Motor neuron (in vitro differentiated cells): ENCODE results near the gene FFAR1. TPM values are rescaled to one million over a fixed set of nuclear protein-coding genes. Genes with fewer than 3 reads are reported as not detected.

Experiments
- ATAC-seq, 8 experiments: fragments of 200-7000 bp; cut with Tn5 transposase; replicated peaks in 6 of 8; 2 replicates each; pipeline ENCODE4 v1.8.0; 2021; ENCODE audit warnings: mild to moderate bottlenecking in 8 of 8, moderate library complexity in 8 of 8
- H3K27ac ChIP-seq, 2 donors: fragments of 250-450 bp; sonication (Bioruptor Pico); 2 replicates each; pipeline ENCODE4 v1.9.0; 2021; ENCODE audit warnings: antibody characterized with exemption in 2 of 2, mild to moderate bottlenecking in 2 of 2, moderate library complexity in 1 of 2
- H3K4me1 ChIP-seq, 2 donors: fragments of 250-450 bp; sonication (Bioruptor Pico); replicated peaks in 1 of 2; 2 replicates each; pipeline ENCODE4 v1.6.1; 2021; ENCODE audit warnings: antibody characterized with exemption in 2 of 2, mild to moderate bottlenecking in 2 of 2, moderate library complexity in 1 of 2
- H3K4me3 ChIP-seq, 5 donors: fragments of 250-450 bp; sonication (Bioruptor Pico); 2 replicates each; pipeline ENCODE4 v1.9.0; 2021; ENCODE audit warnings: antibody characterized with exemption in 5 of 5, mild to moderate bottlenecking in 5 of 5, moderate library complexity in 4 of 5
- WGBS, 10 experiments: fragments of 450-650 bp; shearing (Covaris generic); methylation state at CpG; one replicate each; pipeline ENCODE4 v1.0.0; 2022; 5-methylcytosine and 5-hydroxymethylcytosine counted together
- in situ Hi-C, 9 experiments: fragments of 400-800 bp; cut with MboI; loops; one replicate each; pipeline ENCODE4 v1.15.0; 2021; ENCODE audit warnings: low sequenced_read_pairs in 9 of 9, low pct_unique_long_range_greater_than_20kb in 2 of 9; ENCODE audit not compliant: unreplicated experiment in 9 of 9
- total RNA-seq, 8 experiments: library from RNA; unstranded; fragments of 300-600 nt; gene quantifications; 2 replicates each; pipeline versions ENCODE4 v1.2.3 to v1.2.4, GENCODE V29; 2022

FFAR1 gene
- total RNA-seq, 8 experiments from 2014 or later: 0.08 to 0.43 (median 0.10) TPM; not detected in 4

DNA sequence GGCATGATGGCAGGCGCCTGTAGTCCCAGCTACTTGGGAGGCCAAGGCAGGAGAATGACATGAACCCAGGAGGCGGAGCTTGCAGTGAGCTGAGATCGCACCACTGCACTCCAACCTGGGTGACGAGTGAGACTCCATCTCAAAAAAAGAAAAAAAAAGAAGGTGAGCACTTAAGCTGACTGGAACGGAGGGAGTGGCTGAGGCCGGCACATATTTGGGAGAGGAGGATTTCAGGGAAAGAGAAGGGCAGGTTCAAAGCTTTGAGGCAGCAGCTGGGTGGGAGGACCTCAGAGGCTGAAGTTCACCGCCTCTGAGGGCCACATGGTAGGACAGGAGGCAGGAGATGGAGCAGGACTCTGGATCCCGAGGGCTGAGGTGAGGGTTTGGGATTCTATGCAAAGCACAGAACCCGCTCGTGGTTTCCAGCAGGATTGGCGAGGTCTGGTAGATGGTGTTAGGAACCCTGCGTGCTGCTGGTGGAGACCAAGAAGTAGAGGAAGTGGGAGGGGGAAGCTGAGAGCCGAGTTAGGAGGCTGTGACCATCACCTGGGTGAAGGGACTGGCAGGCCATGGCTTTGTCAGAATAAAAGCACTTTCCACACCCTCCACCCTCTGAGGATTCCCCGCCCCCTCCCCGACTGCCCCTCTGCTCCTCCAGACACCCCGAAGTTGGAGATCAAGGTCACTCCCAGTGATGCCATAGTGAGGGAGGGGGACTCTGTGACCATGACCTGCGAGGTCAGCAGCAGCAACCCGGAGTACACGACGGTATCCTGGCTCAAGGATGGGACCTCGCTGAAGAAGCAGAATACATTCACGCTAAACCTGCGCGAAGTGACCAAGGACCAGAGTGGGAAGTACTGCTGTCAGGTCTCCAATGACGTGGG, 10.4 kb upstream of the FFAR1 start:
- Histone ChIP-seq H3K4me1 (no peaks in the 10 kb centered on the region), H3K27ac (no peak overlapping the region), H3K4me3 (no peak overlapping the region)
- in situ Hi-C loops: no loop called here
- 48 to 93% (median 88%) methylated on average over 3 to 9 of the region's 25 CpGs; no CpG with 5 or more reads in 2 of the 10 experiments for WGBS, 10 experiments
- ATAC-seq: no peak

DNA sequence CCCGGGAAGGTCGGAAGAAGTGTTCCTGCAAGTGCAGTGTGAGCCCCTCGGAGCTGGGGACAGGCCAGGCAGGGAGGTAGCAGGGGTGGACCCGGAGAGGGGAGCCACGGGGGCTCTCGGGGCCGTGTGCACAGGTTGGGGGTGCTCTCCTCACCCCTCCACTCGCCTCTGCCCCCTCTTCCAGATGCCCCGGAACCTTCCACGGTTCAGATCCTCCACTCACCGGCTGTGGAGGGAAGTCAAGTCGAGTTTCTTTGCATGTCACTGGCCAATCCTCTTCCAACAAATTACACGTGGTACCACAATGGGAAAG, 9.8 kb upstream of the FFAR1 start:
- H3K27ac ChIP-seq: no peak overlapping the region
- ATAC-seq: no peak
- WGBS, 10 experiments: 0 to 100% (median 50%) methylated on average over 1 to 6 of the region's 13 CpGs; no CpG with 5 or more reads in 5 of the 10 experiments
- in situ Hi-C loops: no loop called here
- no peak overlapping the region for H3K4me3 ChIP-seq
- no peaks in the 10 kb centered on the region for H3K4me1 ChIP-seq

DNA sequence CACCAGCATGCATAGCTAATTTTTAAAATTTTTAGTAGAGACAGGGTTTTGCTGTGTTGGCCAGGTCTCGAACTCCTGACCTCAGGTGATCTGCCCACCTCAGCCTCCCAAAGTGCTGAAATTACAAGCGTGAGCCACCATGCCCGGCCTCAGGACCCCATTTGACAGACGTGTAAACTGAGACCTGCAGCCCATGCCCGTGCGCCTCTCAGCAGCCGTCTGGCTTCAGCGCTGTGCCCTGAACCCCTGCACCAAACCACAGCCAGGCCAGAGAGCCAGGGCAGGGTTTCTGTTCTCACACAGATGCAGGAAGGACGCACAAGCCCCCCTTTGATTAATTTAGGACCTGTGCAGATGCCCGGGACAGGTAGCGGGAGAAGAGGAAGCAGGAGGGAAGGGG, 7.3 kb upstream of the FFAR1 start:
- Histone ChIP-seq H3K27ac (no peak overlapping the region), H3K4me1 (no peaks in the 10 kb centered on the region), H3K4me3 (no peak overlapping the region)
- 50 to 80% (median 80%) methylated on average over 1 of the region's 11 CpGs; no CpG with 5 or more reads in 7 of the 10 experiments for WGBS, 10 experiments
- no peak for ATAC-seq
- in situ Hi-C loops: loop anchor here in 1 of 9 experiments (10.0 kb wide), 1 partner anchor 154 kb away; the partner anchor contains the start of gene KRTDAP

GRCh38 chr19:35341006-35341405, 6.7 kb upstream of the FFAR1 start:
- in situ Hi-C loops: loop anchor here in 1 of 9 experiments (10.0 kb wide), 1 partner anchor 154 kb away; the partner anchor contains the start of gene KRTDAP

GRCh38 chr19:35341565-35342225, 6.0 kb upstream of the FFAR1 start:
- no peak for ATAC-seq
- no peak overlapping the region for H3K4me3 ChIP-seq
- H3K27ac ChIP-seq: no peak overlapping the region
- in situ Hi-C loops: loop anchor here in 1 of 9 experiments (10.0 kb wide), 1 partner anchor 153 kb away; the partner anchor contains the start of gene KRTDAP
- H3K4me1 ChIP-seq: no peaks in the 10 kb centered on the region
- 6 to 94% (median 67%) methylated on average over 3 to 5 of the region's 14 CpGs; no CpG with 5 or more reads in 3 of the 10 experiments for WGBS, 10 experiments

More at GRCh38 chr19:35341006-35341405, 6.7 kb upstream of the FFAR1 start:
- H3K27ac ChIP-seq: no peak overlapping the region
- 47 to 100% (median 86%) methylated on average over 1 to 5 of the region's 16 CpGs; no CpG with 5 or more reads in 5 of the 10 experiments for WGBS, 10 experiments
- no peak overlapping the region for H3K4me3 ChIP-seq
- no peak for ATAC-seq
- H3K4me1 ChIP-seq: no peaks in the 10 kb centered on the region

DNA sequence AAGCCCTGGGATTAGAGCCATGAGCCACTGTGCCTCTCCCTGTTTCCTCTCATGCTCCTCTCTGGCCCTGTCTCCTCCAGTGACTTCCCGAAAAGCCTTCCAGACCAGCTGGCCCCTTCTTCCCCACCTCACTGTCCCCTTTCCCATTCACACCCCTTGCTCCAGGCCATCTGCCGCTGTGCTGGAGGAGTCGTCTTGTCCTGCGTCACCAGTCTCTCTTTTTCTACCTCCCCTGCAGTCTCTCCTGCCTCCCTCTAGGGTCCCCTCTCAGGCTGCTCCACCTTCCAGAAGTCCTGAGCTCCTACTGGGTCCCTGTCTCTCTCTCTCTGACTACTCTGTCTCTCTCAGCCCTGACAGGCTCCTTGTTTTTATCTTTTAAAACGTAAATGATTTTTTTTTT, 5.3 kb upstream of the FFAR1 start:
- no peaks in the 10 kb centered on the region for H3K4me1 ChIP-seq
- ATAC-seq: peak in 3 of 8 experiments; percentile 47 to 65 (median 56)
- H3K4me3 ChIP-seq: no peak overlapping the region
- H3K27ac ChIP-seq: no peak overlapping the region
- WGBS, 10 experiments: 0 to 80% (median 44%) methylated on average over 1 to 4 of the region's 5 CpGs; no CpG with 5 or more reads in 4 of the 10 experiments
- in situ Hi-C loops: loop anchor here in 1 of 9 experiments (10.0 kb wide), 1 partner anchor 152 kb away; the partner anchor contains the start of gene KRTDAP

- WGBS, 10 experiments: 38 to 100% (median 81%) methylated on average over 1 to 11 of the region's 17 CpGs; no CpG with 5 or more reads in 2 of the 10 experiments
- no peak overlapping the region for H3K27ac ChIP-seq
- in situ Hi-C loops: loop anchor here in 1 of 9 experiments (10.0 kb wide), 1 partner anchor 150 kb away; the partner anchor contains the start of gene KRTDAP
- H3K4me1 ChIP-seq: no peaks in the 10 kb centered on the region
- H3K4me3 ChIP-seq: no peak overlapping the region
- ATAC-seq: peak in 1 of 8 experiments; percentile 60
These were observed 3.1 kb upstream of the FFAR1 start for GRCh38 chr19:35344511-35345031.

- Histone ChIP-seq H3K4me3 (no peak overlapping the region), H3K4me1 (no peaks in the 10 kb centered on the region), H3K27ac (no peak overlapping the region)
- WGBS, 10 experiments: 10 to 80% (median 70%) methylated on average over 1 to 4 of the region's 11 CpGs; no CpG with 5 or more reads in 4 of the 10 experiments
- in situ Hi-C loops: loop anchor here in 1 of 9 experiments (10.0 kb wide), 1 partner anchor 149 kb away; the partner anchor contains the start of gene KRTDAP
- ATAC-seq: no peak
These were observed 2.0 kb upstream of the FFAR1 start for GRCh38 chr19:35345671-35346111.

DNA sequence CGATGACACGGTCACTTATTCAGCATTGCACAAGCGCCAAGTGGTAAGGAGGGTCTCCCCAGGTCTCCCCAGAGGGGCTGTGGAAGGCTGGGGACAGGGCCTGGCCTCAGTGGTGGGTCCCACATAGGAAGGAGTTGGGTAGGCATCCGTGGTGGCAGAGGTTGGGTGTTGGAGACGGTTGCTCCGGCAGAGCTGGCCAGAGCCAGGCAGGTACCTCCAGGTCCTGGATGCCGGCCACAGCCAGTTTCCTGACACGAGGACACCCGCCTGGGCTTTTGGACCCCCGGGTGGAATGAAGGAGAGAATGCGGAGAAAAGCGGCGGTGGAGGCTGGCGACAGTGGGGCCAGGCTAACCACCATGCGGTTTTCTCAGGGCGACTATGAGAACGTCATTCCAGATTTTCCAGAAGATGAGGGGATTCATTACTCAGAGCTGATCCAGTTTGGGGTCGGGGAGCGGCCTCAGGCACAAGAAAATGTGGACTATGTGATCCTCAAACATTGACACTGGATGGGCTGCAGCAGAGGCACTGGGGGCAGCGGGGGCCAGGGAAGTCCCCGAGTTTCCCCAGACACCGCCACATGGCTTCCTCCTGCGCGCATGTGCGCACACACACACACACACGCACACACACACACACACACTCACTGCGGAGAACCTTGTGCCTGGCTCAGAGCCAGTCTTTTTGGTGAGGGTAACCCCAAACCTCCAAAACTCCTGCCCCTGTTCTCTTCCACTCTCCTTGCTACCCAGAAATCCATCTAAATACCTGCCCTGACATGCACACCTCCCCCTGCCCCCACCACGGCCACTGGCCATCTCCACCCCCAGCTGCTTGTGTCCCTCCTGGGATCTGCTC, 1.3 kb upstream of the FFAR1 start:
- WGBS, 10 experiments: 40 to 90% (median 65%) methylated on average over 1 to 5 of the region's 28 CpGs; no CpG with 5 or more reads in 4 of the 10 experiments
- no peak overlapping the region for H3K4me3 ChIP-seq
- ATAC-seq: no peak
- in situ Hi-C loops: loop anchor here in 1 of 9 experiments (10.0 kb wide), 1 partner anchor 148 kb away; the partner anchor contains the start of gene KRTDAP
- H3K4me1 ChIP-seq: no peaks in the 10 kb centered on the region
- no peak overlapping the region for H3K27ac ChIP-seq

GRCh38 chr19:35347930-35348298, 212 bp downstream of the FFAR1 start:
- ATAC-seq: no peak
- Histone ChIP-seq H3K27ac (no peak overlapping the region), H3K4me3 (no peak overlapping the region), H3K4me1 (no peaks in the 10 kb centered on the region)
- 40 to 83% (median 76%) methylated on average over 1 to 7 of the region's 7 CpGs; no CpG with 5 or more reads in 2 of the 10 experiments for WGBS, 10 experiments
- in situ Hi-C loops: loop anchor here in 1 of 9 experiments (10.0 kb wide), 1 partner anchor 147 kb away; the partner anchor contains the start of gene KRTDAP

DNA sequence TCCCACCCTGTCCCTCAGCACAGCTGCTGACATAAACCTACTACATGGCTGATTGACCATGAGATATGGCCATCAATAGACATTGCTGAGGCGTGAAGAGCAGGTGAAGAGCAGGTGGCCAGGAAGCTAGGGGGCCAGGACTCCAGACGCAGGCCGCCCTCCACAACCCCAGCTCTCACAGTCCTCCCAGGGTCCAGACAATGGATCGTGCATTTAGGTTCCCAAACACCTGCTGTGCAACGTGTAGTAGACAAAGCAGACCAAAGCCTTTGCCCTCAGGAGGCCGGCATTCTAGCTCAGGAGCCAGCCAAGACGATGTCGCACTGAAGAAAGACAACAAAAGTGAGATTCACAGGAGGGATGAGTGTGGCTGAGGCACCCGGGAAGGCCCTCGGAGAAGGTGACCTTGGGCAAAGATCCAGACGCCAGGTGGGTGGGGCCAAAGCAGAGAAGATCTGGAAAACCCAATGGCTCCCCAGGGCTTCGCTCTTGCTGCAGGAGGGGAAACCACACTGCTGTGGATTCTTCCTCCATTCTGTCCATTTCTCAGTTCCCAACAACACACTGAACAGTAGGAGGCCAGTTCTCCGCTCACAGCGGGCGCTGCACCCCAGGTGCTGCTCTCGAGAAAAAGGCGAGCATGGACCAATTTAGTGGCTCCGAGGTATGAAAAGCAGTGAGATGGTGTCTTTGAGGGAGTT, 1.4 kb downstream of the FFAR1 start:
- ATAC-seq: no peak
- no peaks in the 10 kb centered on the region for H3K4me1 ChIP-seq
- H3K4me3 ChIP-seq: no peak overlapping the region
- H3K27ac ChIP-seq: no peak overlapping the region
- in situ Hi-C loops: loop anchor here in 1 of 9 experiments (10.0 kb wide), 1 partner anchor 146 kb away; the partner anchor contains the start of gene KRTDAP
- WGBS, 10 experiments: 50 to 94% (median 74%) methylated on average over 2 to 7 of the region's 18 CpGs; no CpG with 5 or more reads in 2 of the 10 experiments
